ENCODE results near the gene PYHIN1. TPM values are rescaled to one million over a fixed set of nuclear protein-coding genes. Genes with fewer than 3 reads are reported as not detected.

The PYHIN1 gene
- total RNA-seq, 1 donor from 2014 or later = 1.4 TPM

- no peak for DNase-seq (ENCODE audit: low spot score)
Measured at GRCh38 chr1:159014003-159014571, 82.7 kb downstream of the PYHIN1 start.

GRCh38 chr1:159014851-159015250, 83.5 kb downstream of the PYHIN1 start:
- DNase-seq (ENCODE audit: low spot score) = no peak

- DNase-seq (ENCODE audit: low spot score) = no peak
Measured at GRCh38 chr1:159015440-159015909, 84.1 kb downstream of the PYHIN1 start.

GRCh38 chr1:159023723-159024122, 92.4 kb downstream of the PYHIN1 start:
- no peak for DNase-seq (ENCODE audit: low spot score)

GRCh38 chr1:159025043-159025442, 93.7 kb downstream of the PYHIN1 start:
- no peak for DNase-seq (ENCODE audit: low spot score)

Other genes starting within 250 kb of the PYHIN1 start
- gene SPTA1, start 244.8 kb upstream of the PYHIN1 start, total RNA-seq = 0.55 TPM
- gene OR6K2, start 230.9 kb upstream of the PYHIN1 start, total RNA-seq = not detected
- gene OR6K3, start 210.8 kb upstream of the PYHIN1 start, total RNA-seq = not detected
- gene OR6K6, start 176.8 kb upstream of the PYHIN1 start, total RNA-seq = not detected
- gene OR6N1, start 159.4 kb upstream of the PYHIN1 start, total RNA-seq = not detected
- not detected for gene OR6N2, start 150.3 kb upstream of the PYHIN1 start, total RNA-seq
- gene MNDA, start 100.2 kb upstream of the PYHIN1 start, total RNA-seq = 23.8 TPM
- gene IFI16, start 78.4 kb downstream of the PYHIN1 start, total RNA-seq = 128 TPM
- gene AIM2, start 145.2 kb downstream of the PYHIN1 start, total RNA-seq = 0.74 TPM
- 6.5 TPM for gene CADM3, start 240.1 kb downstream of the PYHIN1 start, total RNA-seq